HG03045 (cell line): ENCODE data around the gene PRKAB2.
"Not testable (repeated sequence)": the region's sequence is repeated elsewhere in the genome, so short reads cannot be mapped to it uniquely, and the experiment has no call there.

ENCODE experiments used
- ATAC-seq: cut with Tn5 transposase; IDR thresholded peaks from one replicate; pipeline ENCODE4 v1.9.1; 2021; ENCODE audit warnings: mild to moderate bottlenecking, moderate library complexity; ENCODE audit not compliant: unreplicated experiment

Gene PRKAB2

DNA sequence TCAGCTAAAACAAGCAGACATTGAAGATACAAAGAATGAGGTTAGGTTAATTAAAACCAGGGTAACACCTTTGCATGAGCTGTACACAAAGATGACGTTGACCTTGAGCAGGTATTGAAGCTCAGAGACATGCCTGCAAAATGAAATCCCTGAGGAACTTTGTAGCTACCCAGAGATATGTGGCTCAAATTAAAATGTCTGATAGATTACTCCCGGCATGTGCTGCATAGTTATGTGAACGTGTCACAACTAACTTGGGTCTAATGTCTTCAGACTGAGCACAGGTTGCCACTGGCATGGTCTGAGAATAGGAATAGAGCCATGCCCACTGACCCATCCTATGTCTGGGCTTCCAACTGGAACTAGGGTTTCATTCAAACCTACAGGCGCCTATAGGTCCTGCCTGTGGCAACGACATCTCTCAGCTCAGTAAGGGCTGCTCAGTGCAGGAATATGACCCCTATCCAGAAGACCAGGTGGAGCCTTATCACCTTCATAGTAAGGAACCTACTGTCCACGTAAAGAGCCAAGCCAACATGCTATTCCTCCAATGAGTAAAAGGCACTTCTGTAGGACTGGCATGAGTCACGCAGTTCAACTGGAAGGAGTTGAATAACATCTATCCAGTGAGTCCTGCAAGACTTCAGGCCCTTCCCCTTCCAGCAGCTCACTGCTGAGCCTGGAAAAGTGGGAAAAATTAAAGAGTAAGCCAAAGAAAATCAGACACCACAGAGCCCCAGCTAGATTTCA lies 60.7 kb downstream of the PRKAB2 start:
- no peak for ATAC-seq

DNA sequence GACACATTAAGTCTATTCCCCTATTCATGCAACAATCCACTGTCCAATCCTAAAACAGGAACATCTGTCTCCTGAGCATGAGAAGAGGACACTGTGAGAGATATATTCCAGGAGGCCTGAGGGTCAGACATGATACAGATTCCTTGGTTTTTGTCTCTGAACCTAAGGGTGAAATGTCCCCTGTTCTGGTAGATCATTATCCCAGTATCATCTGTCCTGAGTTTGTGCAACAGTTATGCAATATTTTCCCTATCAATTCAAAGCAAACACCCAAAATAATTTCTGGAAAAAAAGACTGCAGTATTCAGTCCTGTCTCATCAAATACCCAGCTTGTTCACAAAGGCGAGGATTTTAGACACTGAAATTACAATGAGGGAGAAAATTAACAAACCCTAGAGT lies 61.4 kb downstream of the PRKAB2 start:
- no peak for ATAC-seq

DNA sequence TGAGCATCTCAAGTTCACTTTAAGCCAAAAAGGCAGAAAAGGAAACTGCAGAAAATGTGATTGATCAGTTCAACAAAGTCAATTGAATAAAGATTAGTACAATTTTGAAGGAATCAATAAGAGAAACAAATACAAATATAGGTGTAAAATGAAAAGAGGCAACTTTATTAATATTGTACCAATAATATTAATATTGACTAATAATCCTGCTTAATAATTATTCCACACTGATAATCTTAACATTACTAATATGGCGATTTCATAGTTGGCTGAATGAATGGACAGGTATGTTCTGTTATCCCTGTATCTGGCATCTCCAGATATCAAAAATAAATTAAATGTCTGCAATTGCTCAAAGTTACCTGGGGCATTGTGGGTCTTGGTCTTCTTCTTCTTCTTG lies 61.8 kb downstream of the PRKAB2 start:
- ATAC-seq: no peak

DNA sequence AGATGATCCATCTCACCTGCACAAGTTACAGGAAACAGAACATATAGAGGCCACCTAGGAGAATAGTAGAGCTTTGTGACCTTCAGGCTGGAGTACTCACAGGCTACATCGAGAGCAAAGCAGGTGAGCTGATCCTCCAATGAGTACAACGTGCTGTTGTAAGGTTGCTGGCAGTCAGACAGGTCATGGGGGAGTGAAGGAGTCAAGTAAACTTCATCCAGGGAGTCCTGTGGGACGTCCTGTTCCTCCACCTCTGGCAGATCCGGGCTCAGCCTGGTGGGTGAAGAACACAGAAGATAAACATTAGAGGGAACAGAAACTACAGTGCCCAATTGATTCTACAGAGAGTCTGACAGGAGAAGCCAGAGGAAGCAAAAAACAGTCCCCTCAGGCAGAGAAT lies 62.5 kb downstream of the PRKAB2 start:
- no peak for ATAC-seq

DNA sequence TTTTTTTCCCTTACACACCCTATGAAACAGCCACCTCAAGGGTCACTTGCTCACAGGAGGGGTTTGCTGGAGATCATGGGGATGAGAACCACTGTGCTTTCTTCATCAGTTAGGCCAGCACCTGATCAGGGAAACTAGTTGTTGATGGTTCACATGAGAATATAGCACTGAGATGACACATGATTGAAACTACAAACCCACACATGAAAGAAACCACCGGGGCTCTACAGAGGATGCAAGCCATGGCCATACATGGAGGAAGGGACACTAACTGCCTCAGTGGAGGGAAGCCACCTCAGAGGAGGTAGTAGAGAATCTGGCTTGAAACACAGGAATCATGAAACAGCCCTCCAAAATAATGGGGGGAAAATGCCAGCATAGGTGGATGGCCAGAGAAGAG lies 63.2 kb downstream of the PRKAB2 start:
- ATAC-seq: no peak

DNA sequence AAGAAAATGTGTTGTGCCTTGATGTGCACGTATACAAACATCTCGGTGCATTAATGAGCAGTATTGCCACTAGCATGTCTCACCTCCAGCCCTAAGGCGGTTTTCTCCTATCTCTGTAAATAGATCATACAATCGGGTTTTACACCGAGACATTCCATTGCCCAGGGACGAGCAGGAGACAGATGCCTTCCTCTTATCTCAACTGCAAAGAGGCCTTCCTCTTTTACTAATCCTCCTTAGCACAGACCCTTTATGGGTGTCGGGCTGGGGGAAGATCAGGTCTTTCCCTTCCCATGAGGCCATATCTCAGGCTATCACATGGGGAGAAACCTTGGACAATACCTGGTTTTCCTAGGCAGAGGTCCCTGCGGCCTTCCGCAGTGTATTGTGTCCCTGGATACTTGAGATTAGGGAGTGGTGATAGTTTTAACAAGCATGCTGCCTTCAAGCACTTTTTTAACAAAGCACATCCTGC lies 65.8 kb downstream of the PRKAB2 start:
- ATAC-seq: not testable (repeated sequence)

DNA sequence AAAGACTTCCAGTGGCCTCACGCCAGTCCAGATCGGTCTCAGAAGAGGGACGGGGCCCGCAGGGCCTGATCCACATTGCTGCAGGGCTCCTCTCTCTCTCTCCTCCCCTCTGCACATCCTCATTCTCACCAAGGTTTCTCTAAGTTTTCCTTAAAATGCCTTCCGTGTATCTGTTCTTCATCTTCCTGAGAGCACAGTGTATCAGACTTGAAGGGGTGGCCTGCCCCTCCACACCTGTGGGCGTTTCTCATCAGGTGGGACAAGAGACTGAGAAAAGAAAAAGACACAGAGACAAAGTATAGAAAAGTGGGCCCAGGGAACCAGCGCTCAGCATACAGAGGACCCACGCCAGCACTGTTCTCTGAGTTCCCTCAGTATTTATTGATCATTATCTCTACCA lies 66.4 kb downstream of the PRKAB2 start:
- no peak for ATAC-seq
